Astrocyte (in vitro differentiated cells and primary cell): ENCODE data around the gene HAUS7. TPM values are rescaled to one million over a fixed set of nuclear protein-coding genes. Genes with fewer than 3 reads are reported as not detected.

Source experiments
- DNase-seq: peaks from one replicate; pipeline ENCODE4 v3.0.0-alpha.2; 2010; ENCODE audit warnings: low read depth
- FAIRE-seq: peaks from 2 replicates; lab custom pipeline; 2011; peaks lifted over from hg19 to GRCh38; lab: Jason Lieb, UNC
- H2AFZ ChIP-seq: 2 replicates; pipeline ENCODE4 v1.6.0; 2012; ENCODE audit warnings: low read depth, low read length, inconsistent platforms
- H3K27ac ChIP-seq: 2 replicates; pipeline ENCODE4 v1.5.1; 2011; ENCODE audit warnings: low read depth, low read length, inconsistent platforms
- H3K27me3 ChIP-seq: 2 replicates; pipeline ENCODE4 v1.6.0; 2011; ENCODE audit warnings: low read length, inconsistent platforms; ENCODE audit not compliant: insufficient read depth
- H3K36me3 ChIP-seq: 2 replicates; pipeline ENCODE4 v1.5.1; 2011; ENCODE audit warnings: low read length, inconsistent platforms; ENCODE audit not compliant: insufficient read depth
- H3K4me1 ChIP-seq: 2 replicates; pipeline ENCODE4 v1.5.1; 2011; ENCODE audit warnings: low read length, inconsistent platforms; ENCODE audit not compliant: insufficient read depth
- H3K4me2 ChIP-seq: 2 replicates; pipeline ENCODE4 v1.6.0; 2012; ENCODE audit warnings: low read length, inconsistent platforms
- H3K4me3 ChIP-seq: 2 replicates; pipeline ENCODE4 v1.5.1; 2011; ENCODE audit warnings: low read depth, mild to moderate bottlenecking, low read length, inconsistent platforms; ENCODE audit not compliant: insufficient read depth
- H3K79me2 ChIP-seq: 2 replicates; pipeline ENCODE4 v1.6.0; 2012; ENCODE audit warnings: mild to moderate bottlenecking, low read length, inconsistent platforms; ENCODE audit not compliant: insufficient read depth
- H3K9ac ChIP-seq: 2 replicates; pipeline ENCODE4 v1.6.0; 2012; ENCODE audit warnings: mild to moderate bottlenecking, low read length, inconsistent platforms
- H3K9me3 ChIP-seq: 2 replicates; pipeline ENCODE4 v1.5.1; 2012; ENCODE audit warnings: low read depth, mild to moderate bottlenecking, low read length, inconsistent platforms; ENCODE audit not compliant: insufficient read depth
- H4K20me1 ChIP-seq: 2 replicates; pipeline ENCODE4 v1.6.0; 2012; ENCODE audit warnings: low read length, inconsistent platforms; ENCODE audit not compliant: insufficient read depth
- H3K27ac Mint-ChIP-seq: one replicate; pipeline ENCODE4 v1.8.0; 2021; ENCODE audit warnings: mild to moderate bottlenecking, mixed read lengths; ENCODE audit not compliant: unreplicated experiment
- H3K27me3 Mint-ChIP-seq: one replicate; pipeline ENCODE4 v1.8.0; 2021; ENCODE audit warnings: low read depth, mixed read lengths; ENCODE audit not compliant: unreplicated experiment
- H3K36me3 Mint-ChIP-seq: one replicate; pipeline ENCODE4 v1.8.0; 2021; ENCODE audit warnings: low read depth, mixed read lengths; ENCODE audit not compliant: unreplicated experiment
- H3K4me1 Mint-ChIP-seq: one replicate; pipeline ENCODE4 v1.8.0; 2021; ENCODE audit warnings: low read depth, mixed read lengths; ENCODE audit not compliant: unreplicated experiment
- H3K4me3 Mint-ChIP-seq: one replicate; pipeline ENCODE4 v1.8.0; 2021; ENCODE audit warnings: mild to moderate bottlenecking, moderate library complexity, mixed read lengths; ENCODE audit not compliant: unreplicated experiment
- H3K9me3 Mint-ChIP-seq: one replicate; pipeline ENCODE4 v1.8.0; 2021; ENCODE audit warnings: mild to moderate bottlenecking, mixed read lengths; ENCODE audit not compliant: unreplicated experiment
- EZH2 ChIP-seq: IDR thresholded peaks from 2 replicates; pipeline ENCODE4 v1.6.1; 2012; ENCODE audit warnings: mild to moderate bottlenecking, low read length, inconsistent platforms; ENCODE audit not compliant: insufficient read depth
- total RNA-seq: library from RNA; stranded (reverse); gene quantifications from 2 replicates; pipeline ENCODE4 v1.2.1, GENCODE V29; 2021
- TF ChIP-seq, protein P1 (sequence below): IDR thresholded peaks from 2 replicates; pipeline ENCODE4 v1.5.1; 2011; ENCODE audit warnings: low read depth, mild to moderate bottlenecking, inconsistent platforms, low read length, moderate library complexity; ENCODE audit not compliant: insufficient read depth

The HAUS7 gene
- total RNA-seq, 1 donor from 2014 or later, result 12.1 TPM

DNA sequence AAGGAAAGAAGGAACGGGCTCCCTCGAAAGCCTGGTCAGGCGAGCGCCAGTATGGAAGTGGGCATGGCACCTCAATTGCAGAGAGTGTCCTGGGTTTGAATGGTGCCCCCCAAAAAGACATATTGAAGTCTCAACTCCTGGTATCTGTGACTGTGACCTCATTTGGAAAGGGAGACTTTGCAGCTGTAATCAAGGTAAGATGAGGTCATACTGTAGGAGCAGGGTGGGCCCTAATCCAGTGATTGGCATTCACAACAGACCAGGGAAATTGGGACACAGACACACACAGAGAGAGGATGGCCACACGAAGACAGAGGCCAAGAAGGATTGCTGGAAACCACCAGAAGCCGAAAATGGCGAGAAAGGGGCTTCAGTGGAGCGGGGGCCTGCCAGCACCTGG is 52.7 kb downstream of the HAUS7 start:
- Mint-ChIP-seq H3K27me3 (peaks cover 27% of the 10 kb centered on the region), H3K9me3 (no peaks in the 10 kb centered on the region), H3K27ac (no peak overlapping the region), H3K36me3 (peaks cover 3% of the 10 kb centered on the region), H3K4me1 (no peaks in the 10 kb centered on the region), H3K4me3 (no peak overlapping the region)
- Histone ChIP-seq H3K9ac (no peak overlapping the region), H3K27ac (no peak overlapping the region), H3K4me3 (no peak overlapping the region), H2AFZ (no peak overlapping the region), H4K20me1 (no peaks in the 10 kb centered on the region), H3K4me1 (no peaks in the 10 kb centered on the region), H3K36me3 (no peaks in the 10 kb centered on the region), H3K9me3 (no peaks in the 10 kb centered on the region), H3K4me2 (no peak overlapping the region), H3K79me2 (no peaks in the 10 kb centered on the region), H3K27me3 (no peaks in the 10 kb centered on the region)
- DNase-seq (no peak), FAIRE-seq (no peak)
- TF ChIP-seq EZH2, result no peak
- TF ChIP-seq, protein P1, sequence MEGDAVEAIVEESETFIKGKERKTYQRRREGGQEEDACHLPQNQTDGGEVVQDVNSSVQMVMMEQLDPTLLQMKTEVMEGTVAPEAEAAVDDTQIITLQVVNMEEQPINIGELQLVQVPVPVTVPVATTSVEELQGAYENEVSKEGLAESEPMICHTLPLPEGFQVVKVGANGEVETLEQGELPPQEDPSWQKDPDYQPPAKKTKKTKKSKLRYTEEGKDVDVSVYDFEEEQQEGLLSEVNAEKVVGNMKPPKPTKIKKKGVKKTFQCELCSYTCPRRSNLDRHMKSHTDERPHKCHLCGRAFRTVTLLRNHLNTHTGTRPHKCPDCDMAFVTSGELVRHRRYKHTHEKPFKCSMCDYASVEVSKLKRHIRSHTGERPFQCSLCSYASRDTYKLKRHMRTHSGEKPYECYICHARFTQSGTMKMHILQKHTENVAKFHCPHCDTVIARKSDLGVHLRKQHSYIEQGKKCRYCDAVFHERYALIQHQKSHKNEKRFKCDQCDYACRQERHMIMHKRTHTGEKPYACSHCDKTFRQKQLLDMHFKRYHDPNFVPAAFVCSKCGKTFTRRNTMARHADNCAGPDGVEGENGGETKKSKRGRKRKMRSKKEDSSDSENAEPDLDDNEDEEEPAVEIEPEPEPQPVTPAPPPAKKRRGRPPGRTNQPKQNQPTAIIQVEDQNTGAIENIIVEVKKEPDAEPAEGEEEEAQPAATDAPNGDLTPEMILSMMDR, result no peak

DNA sequence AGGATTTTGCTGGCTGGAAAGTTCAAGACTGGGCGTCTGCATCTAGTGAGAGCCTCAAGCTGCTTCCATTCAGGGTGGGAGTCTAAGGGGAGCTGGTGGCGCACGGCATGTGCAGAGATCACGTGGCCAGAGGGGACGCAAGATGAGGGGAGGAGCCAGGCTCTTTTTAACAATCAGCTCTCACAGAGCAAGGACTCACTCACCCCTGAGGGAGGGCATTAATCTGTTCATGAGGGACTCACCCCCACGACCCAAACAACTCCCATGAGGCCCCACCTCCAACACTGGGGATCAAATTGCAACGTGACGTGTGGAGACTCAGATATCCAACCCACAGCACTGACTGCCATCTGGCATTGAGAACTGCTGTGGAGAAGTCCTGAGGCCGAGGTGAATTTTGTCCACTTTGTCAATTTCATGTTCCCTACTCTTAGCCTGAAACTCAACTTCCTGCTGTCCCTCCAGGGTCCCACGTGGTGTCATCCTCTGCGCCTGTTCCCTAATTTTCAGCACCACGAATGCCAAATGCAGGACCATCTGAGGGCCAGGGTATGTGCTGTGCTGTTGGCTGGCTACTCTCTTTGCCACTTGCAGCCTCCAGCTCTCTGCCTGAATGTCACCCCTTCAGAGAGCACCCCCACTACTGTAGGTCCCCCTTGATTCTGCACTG is 53.5 kb downstream of the HAUS7 start:
- no peaks in the 10 kb centered on the region for H3K36me3 ChIP-seq
- no peak overlapping the region for H3K27ac Mint-ChIP-seq
- FAIRE-seq, result no peak
- no peak overlapping the region for H3K4me2 ChIP-seq
- H3K4me3 Mint-ChIP-seq, result no peak overlapping the region
- no peaks in the 10 kb centered on the region for H3K4me1 Mint-ChIP-seq
- H3K79me2 ChIP-seq, result no peaks in the 10 kb centered on the region
- H3K4me1 ChIP-seq, result no peaks in the 10 kb centered on the region
- DNase-seq, result no peak
- H3K9me3 Mint-ChIP-seq, result no peaks in the 10 kb centered on the region
- H3K27ac ChIP-seq, result no peak overlapping the region
- no peaks in the 10 kb centered on the region for H4K20me1 ChIP-seq
- H3K4me3 ChIP-seq, result no peak overlapping the region
- peaks cover 3% of the 10 kb centered on the region for H3K36me3 Mint-ChIP-seq
- no peaks in the 10 kb centered on the region for H3K9me3 ChIP-seq
- H3K27me3 Mint-ChIP-seq, result peaks cover 31% of the 10 kb centered on the region
- H3K27me3 ChIP-seq, result no peaks in the 10 kb centered on the region
- H2AFZ ChIP-seq, result no peak overlapping the region
- TF ChIP-seq EZH2, result no peak
- TF ChIP-seq, protein P1, result no peak
- H3K9ac ChIP-seq, result no peak overlapping the region

DNA sequence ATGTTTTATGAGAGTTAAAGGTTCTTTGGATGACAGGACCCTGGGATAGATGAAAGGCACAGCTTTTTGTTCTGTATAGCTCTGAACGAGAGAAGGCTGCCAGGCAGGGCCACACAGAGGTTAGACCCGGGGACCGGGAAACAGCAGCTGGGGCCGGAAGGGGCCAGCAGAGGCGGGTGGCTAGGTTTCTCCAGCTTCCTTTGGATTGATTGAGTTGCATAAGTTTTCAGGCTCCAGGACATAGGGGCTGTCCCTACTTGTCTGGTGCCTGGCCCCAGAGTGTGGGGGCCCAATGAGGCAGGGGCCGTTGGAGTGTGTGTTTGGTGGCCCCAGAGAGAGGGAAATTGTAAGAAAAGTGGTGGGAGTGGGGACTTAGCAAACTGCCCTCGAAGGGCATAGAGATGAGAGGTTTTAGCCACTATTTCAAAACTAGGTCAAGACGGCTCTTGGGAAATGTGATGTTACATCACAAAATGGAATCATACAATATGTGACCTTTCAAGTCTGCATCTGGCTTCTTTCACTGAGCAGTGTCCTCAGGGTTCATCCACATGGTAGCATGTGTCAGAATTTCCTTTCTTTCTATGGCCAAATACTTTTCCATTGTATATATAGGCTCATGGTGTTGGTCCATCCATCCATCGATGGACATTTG is 55.4 kb downstream of the HAUS7 start:
- Mint-ChIP-seq H3K4me1 (no peaks in the 10 kb centered on the region), H3K36me3 (peaks cover 1% of the 10 kb centered on the region), H3K9me3 (no peaks in the 10 kb centered on the region), H3K4me3 (no peak overlapping the region), H3K27me3 (peaks cover 39% of the 10 kb centered on the region), H3K27ac (no peak overlapping the region)
- Histone ChIP-seq H3K27me3 (no peaks in the 10 kb centered on the region), H3K4me1 (no peaks in the 10 kb centered on the region), H3K36me3 (no peaks in the 10 kb centered on the region), H3K9me3 (no peaks in the 10 kb centered on the region), H3K79me2 (no peaks in the 10 kb centered on the region), H2AFZ (no peak overlapping the region), H4K20me1 (no peaks in the 10 kb centered on the region), H3K9ac (no peak overlapping the region), H3K27ac (no peak overlapping the region), H3K4me3 (no peak overlapping the region), H3K4me2 (no peak overlapping the region)
- FAIRE-seq, result no peak
- DNase-seq, result no peak
- no peak for TF ChIP-seq EZH2
- TF ChIP-seq, protein P1, result no peak
